Islet of Langerhans (tissue), 1 donor: ENCODE measurements around the gene DARS2.
"Not testable (repeated sequence)": the region's sequence is repeated elsewhere in the genome, so short reads cannot be mapped to it uniquely, and the experiment has no call there.

Source experiments
- FAIRE-seq: peaks from one replicate; lab custom pipeline; 2011; peaks lifted over from hg19 to GRCh38; lab: Jason Lieb, UNC

DARS2 gene, protein sequence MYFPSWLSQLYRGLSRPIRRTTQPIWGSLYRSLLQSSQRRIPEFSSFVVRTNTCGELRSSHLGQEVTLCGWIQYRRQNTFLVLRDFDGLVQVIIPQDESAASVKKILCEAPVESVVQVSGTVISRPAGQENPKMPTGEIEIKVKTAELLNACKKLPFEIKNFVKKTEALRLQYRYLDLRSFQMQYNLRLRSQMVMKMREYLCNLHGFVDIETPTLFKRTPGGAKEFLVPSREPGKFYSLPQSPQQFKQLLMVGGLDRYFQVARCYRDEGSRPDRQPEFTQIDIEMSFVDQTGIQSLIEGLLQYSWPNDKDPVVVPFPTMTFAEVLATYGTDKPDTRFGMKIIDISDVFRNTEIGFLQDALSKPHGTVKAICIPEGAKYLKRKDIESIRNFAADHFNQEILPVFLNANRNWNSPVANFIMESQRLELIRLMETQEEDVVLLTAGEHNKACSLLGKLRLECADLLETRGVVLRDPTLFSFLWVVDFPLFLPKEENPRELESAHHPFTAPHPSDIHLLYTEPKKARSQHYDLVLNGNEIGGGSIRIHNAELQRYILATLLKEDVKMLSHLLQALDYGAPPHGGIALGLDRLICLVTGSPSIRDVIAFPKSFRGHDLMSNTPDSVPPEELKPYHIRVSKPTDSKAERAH

DNA sequence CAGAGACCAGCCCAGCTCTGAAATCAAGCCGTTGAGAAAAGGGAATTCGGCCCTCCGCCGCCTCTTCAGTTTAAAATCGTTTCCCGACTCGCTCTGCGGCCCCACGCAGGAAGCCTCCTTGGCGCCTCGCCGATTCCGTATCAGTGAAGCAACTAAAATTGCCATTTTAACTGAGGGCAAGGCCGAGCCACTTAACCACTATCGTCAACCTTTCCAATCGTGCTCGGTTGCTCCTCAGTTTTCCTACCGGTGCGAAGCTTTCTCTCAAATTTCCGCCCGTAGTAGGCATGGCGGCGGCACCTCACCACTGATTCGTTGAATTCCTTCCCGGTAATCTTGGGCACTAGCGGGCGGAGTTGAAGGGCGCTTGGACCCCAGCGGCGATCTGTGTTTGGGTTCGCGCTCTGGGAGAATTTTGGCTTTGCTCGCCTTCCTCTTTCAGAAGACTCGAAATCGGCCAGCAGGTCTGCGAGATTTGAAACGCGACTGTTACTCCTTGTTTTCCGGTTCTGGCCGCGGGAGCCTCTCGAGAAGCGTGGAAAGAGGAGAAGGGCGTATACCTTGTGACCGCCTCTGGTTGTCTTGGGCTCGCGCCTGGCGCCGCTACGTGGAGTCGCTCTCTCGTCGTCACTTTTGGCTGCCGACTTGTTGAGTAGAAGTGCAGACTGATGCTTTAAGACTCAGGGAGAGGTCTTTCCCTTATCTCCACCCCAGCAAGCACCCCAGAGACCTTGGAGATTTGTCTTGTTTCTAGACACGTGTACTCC, at the start of gene DARS2, which contains the start of gene CENPL:
DARS2 (plus strand) TSS at position 359 of the 767 bp plus-strand sequence. CDS start 557 bp downstream, outside the sequence.
CENPL (minus strand) TSS at position 569 of the 767 bp plus-strand sequence. CDS start 13,584 bp downstream, outside the sequence.
- no peak for FAIRE-seq

GRCh38 chr1:173775578-173776226, 48.8 kb upstream of the DARS2 start:
- no peak for FAIRE-seq

DNA sequence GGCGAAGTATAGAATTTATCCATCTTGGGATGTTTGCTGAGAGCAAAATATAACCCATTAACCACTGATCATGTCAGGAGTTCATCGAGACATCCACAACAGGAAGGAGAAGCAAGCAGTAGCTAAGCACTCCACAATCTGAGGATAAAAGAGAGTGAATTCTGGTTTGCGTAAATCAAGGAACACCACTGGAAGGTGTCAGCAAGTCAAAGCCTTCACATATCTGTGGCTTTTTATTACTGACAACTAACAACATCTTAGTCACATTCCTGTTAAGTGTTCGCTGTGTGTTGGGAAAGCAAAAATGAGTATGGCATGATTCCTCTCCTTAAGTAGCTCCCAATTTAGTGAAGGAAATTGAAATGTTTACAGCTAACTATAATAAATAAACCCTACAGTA, 44.5 kb upstream of the DARS2 start:
- no peak for FAIRE-seq

DNA sequence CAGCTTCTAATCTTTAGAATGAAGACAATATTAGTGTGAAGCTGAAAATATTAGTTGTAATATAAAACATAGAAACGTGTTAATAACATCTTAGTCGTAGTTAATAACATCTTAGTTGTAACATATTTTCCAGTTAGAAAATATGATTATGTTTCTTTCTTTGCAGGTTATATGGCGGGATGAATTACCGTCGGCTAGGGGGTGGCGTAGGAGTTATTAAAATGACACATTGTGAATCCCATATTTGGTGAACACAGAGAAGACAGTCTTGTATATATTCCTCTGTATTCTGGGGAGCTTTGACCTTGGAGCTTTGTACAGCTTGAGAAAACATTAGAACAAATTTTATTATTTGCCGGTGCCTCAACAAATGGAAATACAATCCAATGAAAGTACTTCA, 39.5 kb upstream of the DARS2 start:
- FAIRE-seq, result no peak

- FAIRE-seq, result no peak
These were observed 34.6 kb upstream of the DARS2 start for GRCh38 chr1:173789841-173790240.

- no peak for FAIRE-seq
These were observed 26.4 kb upstream of the DARS2 start for GRCh38 chr1:173798078-173798477.

GRCh38 chr1:173799995-173800394, 24.5 kb upstream of the DARS2 start:
- FAIRE-seq, result not testable (repeated sequence)

- no peak for FAIRE-seq
These were observed 21.5 kb upstream of the DARS2 start for GRCh38 chr1:173802961-173803360.

DNA sequence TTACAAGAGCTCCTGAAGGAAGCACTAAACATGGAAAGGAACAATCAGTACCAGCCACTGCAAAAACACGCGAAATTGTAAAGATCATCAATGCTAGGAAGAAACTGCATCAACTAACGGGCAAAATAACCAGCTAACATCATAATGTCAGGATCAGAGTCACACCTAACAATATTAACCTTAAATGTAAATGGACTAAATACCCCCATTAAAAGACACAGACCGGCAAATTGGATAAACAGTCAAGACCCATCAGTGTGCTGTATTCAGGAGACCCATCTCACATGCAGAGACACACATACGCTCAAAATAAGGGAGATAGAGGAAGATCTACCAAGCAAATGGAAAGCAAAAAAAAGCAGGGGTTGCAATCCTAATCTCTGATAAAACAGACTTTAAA, 10.8 kb upstream of the DARS2 start:
- FAIRE-seq, result not testable (repeated sequence)

GRCh38 chr1:173818459-173818858, 6.0 kb upstream of the DARS2 start:
- no peak for FAIRE-seq

DNA sequence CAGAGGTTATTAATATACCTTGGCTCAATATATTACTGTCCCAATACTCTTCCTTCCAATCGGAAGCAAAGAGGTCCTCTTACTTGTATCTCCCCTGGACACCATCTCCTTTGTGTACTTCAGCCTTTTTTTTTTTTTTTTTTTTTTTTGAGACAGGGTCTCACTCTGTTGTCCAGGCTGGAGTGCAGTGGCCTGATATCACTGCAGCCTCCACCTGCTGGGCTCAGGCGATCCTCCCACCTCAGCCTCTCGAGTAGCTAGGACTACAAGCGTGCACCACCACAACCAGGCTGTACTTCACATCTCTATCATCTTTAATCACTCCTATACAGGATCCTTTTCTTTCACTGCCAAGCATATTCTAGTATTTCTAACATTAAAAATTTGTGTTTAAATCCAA, 2.8 kb upstream of the DARS2 start:
- no peak for FAIRE-seq

DNA sequence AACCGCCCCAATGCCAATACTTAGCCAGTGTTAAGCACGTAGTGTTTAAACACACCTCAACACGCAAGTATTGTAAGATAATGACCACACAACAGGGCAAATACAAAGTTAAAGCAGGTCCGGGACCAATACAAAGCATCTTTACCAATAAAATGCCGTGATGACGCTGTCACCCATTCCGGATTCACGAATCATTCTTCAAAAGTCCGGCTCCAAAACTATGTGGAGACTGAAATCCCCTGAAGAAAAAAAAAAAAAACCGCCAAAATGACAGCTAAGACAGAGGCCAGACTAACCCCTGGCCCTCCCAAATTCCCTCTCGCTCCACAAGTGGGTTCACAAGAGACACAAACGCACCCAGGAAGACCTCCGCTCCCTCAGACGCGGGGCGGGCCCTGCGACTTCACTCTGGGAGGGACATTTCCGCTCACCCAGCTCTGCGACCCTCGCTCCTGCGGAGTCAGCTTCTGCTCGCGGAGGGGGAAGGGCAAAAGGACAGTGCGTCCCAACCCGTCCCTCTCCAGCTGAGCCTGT, 625 bp upstream of the DARS2 start:
- no peak for FAIRE-seq

- FAIRE-seq, result no peak
These were observed 3.1 kb downstream of the DARS2 start for GRCh38 chr1:173827611-173828010.

GRCh38 chr1:173832748-173833147, 8.3 kb downstream of the DARS2 start:
- no peak for FAIRE-seq

GRCh38 chr1:173852105-173852504, 27.6 kb downstream of the DARS2 start:
- no peak for FAIRE-seq

- FAIRE-seq, result no peak
These were observed 28.6 kb downstream of the DARS2 start for GRCh38 chr1:173853074-173853473.

DNA sequence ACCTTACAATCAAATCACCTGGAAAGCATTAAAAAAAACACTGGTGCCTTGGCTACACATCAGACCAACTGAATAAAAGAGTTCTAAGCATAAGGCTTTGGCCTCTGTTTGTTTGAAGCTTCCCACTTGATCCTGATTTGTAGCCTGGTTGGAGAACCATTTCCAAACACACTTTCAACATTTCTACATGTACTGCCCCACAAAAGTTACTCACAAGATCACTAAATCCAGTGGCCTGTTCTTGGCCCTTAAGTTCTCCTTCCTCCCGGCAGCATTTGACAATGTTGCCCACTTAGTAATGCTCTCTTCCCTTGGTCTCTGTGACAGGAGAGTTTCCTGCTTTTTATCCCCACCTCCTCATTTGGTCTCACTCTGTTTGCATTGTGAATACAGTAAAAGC, 31.5 kb downstream of the DARS2 start:
- no peak for FAIRE-seq

- FAIRE-seq, result no peak
These were observed 32.4 kb downstream of the DARS2 start for GRCh38 chr1:173856903-173857302.

DNA sequence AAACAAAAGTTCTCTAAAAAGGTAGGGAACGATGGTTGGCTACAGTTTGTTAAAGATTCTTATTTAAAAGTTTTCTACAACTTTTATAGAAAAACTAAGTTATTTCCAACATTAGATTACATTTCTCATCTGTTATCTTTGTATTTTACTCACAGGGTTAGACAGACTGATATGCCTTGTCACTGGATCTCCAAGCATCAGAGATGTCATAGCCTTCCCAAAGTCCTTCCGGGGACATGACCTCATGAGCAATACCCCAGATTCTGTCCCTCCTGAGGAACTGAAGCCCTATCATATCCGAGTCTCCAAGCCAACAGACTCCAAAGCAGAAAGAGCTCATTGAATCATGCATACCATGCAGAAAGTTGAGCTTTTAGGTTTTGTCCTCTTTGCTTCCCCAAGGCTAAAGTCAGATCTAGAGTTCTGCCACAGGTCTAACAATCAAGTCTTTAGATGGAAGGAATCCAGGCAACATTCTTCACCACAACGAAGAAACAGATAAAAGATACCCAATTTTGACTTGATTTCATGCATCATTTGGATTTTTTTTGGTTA, 33.0 kb downstream of the DARS2 start:
- no peak for FAIRE-seq

- not testable (repeated sequence) for FAIRE-seq
These were observed 35.1 kb downstream of the DARS2 start for GRCh38 chr1:173859547-173859946.

DNA sequence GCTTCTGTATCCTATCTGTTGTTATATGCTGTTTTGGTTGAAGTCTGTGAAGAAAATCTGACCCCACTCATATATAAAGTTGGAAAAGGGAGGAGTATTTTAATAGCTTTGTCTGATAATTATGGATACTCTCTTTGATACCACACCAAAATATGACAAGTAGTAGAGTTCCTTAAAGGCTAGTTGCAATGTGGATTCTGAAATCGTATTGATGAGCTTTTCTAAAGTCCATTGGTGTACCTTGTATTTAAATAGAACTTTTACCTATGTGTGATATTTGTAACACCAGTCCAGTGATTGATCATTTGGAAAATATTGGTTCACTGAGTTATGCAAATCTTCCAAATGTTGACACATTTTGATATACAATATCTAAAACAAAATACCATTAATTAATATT, 35.6 kb downstream of the DARS2 start:
- no peak for FAIRE-seq

DNA sequence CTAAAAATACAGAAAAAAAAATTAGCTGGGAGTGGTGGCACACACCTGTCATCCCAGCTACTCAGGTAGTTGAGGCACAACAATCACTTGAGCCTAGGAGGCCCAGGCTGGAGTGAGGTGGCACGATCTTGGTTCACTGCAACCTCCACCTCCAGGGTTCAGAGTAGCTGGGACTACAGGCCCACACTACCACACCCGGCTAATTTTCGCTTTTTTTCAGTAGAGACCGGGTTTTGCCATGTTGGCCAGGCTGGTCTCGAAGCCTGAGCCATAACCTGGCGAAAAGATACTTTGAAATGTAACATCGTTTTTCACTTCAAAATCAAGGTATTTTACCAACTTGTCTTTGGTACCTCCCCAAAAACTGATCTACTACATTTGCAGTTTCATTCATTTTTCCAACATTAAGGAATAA, 37.3 kb downstream of the DARS2 start:
- FAIRE-seq, result no peak
